K562 (cell line): Measurements from ENCODE around the gene CTSO. TPM values are rescaled to one million over a fixed set of nuclear protein-coding genes. Genes with fewer than 3 reads are reported as not detected.

Experiments
- ATAC-seq: fragments of 200-7000 bp; cut with Tn5 transposase; 3 replicates; pipeline ENCODE4 v1.9.1; 2020; ENCODE audit warnings: moderate library complexity
- BruUV-seq: library from RNA; stranded (reverse); fragments of 400-500 nt; replicated peaks from 2 replicates; lab custom pipeline; 2021; lab: Mats Ljungman, UMichigan
- CTCF ChIA-PET: fragments of 300-600 bp; formaldehyde crosslinking; extraction: SDS; loops from one replicate; lab custom pipeline; 2021; ENCODE audit warnings: low intra/inter-chr PET ratio; lab: Yijun Ruan, JAX
- POLR2A ChIA-PET: fragments of 300-600, 350-650 bp; sonication (Branson Sonifier 250); formaldehyde crosslinking; extraction: SDS; loops from one replicate; lab custom pipeline; 2021; ENCODE audit warnings: antibody characterized with exemption, inconsistent platforms; lab: Yijun Ruan, JAX
- DNase-seq, 4 experiments: peaks; one replicate each; pipeline versions ENCODE4 v3.0.0 to v3.0.0-alpha.2; 2011 to 2018; ENCODE audit warnings: low spot score in 3 of 4, mixed read lengths in 3 of 4; ENCODE audit errors: extremely low read depth in 1 of 4
- FAIRE-seq: peaks from 2 replicates; lab custom pipeline; 2011; peaks lifted over from hg19 to GRCh38; lab: Jason Lieb, UNC
- H2AFZ ChIP-seq: 2 replicates; pipeline ENCODE4 v1.6.0; 2011; ENCODE audit warnings: low read depth, low read length, control low read depth, inconsistent platforms
- H3K27ac ChIP-seq: fragments of 200-600 bp; 3 replicates; pipeline ENCODE4 v1.8.0; 2011; ENCODE audit warnings: low read depth, mild to moderate bottlenecking, control low read depth, inconsistent platforms, low read length, moderate library complexity, mixed read lengths; ENCODE audit errors: extremely low read depth
- H3K27me3 ChIP-seq, 2 experiments: fragments of 300-600 bp in 1 of 2; 2 replicates in 1 of 2; 3 replicates in 1 of 2; pipeline versions ENCODE4 v1.6.0 to v1.8.0; 2011; ENCODE audit warnings: inconsistent platforms in 2 of 2, low read length in 2 of 2, mild to moderate bottlenecking in 1 of 2, mixed read lengths in 1 of 2, moderate library complexity in 1 of 2; ENCODE audit not compliant: control insufficient read depth in 2 of 2, insufficient read depth in 2 of 2
- H3K36me3 ChIP-seq: fragments of 300-600 bp; 3 replicates; pipeline ENCODE4 v1.8.0; 2011; ENCODE audit warnings: mild to moderate bottlenecking, low read length, inconsistent platforms; ENCODE audit not compliant: control insufficient read depth, insufficient read depth
- H3K4me1 ChIP-seq, 2 experiments: fragments of 200-600 bp in 1 of 2; replicated peaks in 1 of 2; 2 replicates in 1 of 2; 3 replicates in 1 of 2; pipeline versions ENCODE4 v1.5.1 to v1.8.0; 2011; ENCODE audit warnings: inconsistent platforms in 2 of 2, low read length in 2 of 2, mild to moderate bottlenecking in 1 of 2, mixed read lengths in 1 of 2, moderate library complexity in 1 of 2; ENCODE audit not compliant: control insufficient read depth in 2 of 2, insufficient read depth in 2 of 2
- H3K4me2 ChIP-seq: 2 replicates; pipeline ENCODE4 v1.6.1; 2011; ENCODE audit warnings: low read length, control low read depth, inconsistent platforms, mixed read lengths; ENCODE audit not compliant: insufficient read depth
- H3K4me3 ChIP-seq: fragments of 200-600 bp; sonication (generic), shearing (Covaris generic); 2 replicates; pipeline ENCODE4 v1.5.1; 2016; ENCODE audit warnings: control low read depth, inconsistent platforms
- H3K79me2 ChIP-seq: fragments of 200-600 bp; 3 replicates; pipeline ENCODE4 v1.8.0; 2011; ENCODE audit warnings: low read length, inconsistent platforms; ENCODE audit not compliant: control insufficient read depth, insufficient read depth
- H3K9ac ChIP-seq, 2 experiments: 2 replicates each; pipeline versions ENCODE4 v1.6.0 to v1.6.1; 2011; ENCODE audit warnings: low read depth in 2 of 2, low read length in 2 of 2, control low read depth in 1 of 2, inconsistent platforms in 1 of 2, mild to moderate bottlenecking in 1 of 2, mixed read lengths in 1 of 2; ENCODE audit not compliant: insufficient read depth in 1 of 2
- H3K9me1 ChIP-seq: one replicate; pipeline ENCODE4 v1.6.0; 2011; ENCODE audit warnings: inconsistent platforms, mild to moderate bottlenecking, low read length, moderate library complexity; ENCODE audit not compliant: control insufficient read depth, insufficient read depth
- H3K9me3 ChIP-seq: replicated peaks from 2 replicates; pipeline ENCODE4 v1.5.1; 2011; ENCODE audit warnings: low read depth, low read length, inconsistent platforms; ENCODE audit not compliant: control insufficient read depth, insufficient read depth
- H4K20me1 ChIP-seq: replicated peaks from 2 replicates; pipeline ENCODE4 v1.6.1; 2011; ENCODE audit warnings: low read length, inconsistent platforms, mixed read lengths; ENCODE audit not compliant: control insufficient read depth, insufficient read depth
- ARNT ChIP-seq, 2 experiments: fragments of 450-650 bp; IDR thresholded peaks; 2 replicates each; pipeline ENCODE4 v1.6.1; 2016; ENCODE audit warnings: mild to moderate bottlenecking in 1 of 2
- ASH1L ChIP-seq: fragments of 450-650 bp; IDR thresholded peaks from 2 replicates; pipeline ENCODE4 v1.6.1; 2018; ENCODE audit warnings: borderline replicate concordance, mild to moderate bottlenecking, low read depth; ENCODE audit not compliant: partially characterized antibody
- CC2D1A ChIP-seq: fragments of 450-650 bp; IDR thresholded peaks from 2 replicates; pipeline ENCODE4 v1.6.1; 2017; ENCODE audit warnings: mild to moderate bottlenecking
- RBFOX2 ChIP-seq: fragments of 200-400 bp; formaldehyde crosslinking; IDR thresholded peaks from 2 replicates; pipeline ENCODE4 v1.6.1; 2017; ENCODE audit warnings: low read depth, mild to moderate bottlenecking, low read length, moderate library complexity
- ZBTB17 ChIP-seq: fragments of 450-650 bp; formaldehyde crosslinking; IDR thresholded peaks from 2 replicates; pipeline ENCODE4 v1.4.0; 2020; ENCODE audit warnings: mild to moderate bottlenecking
- ZC3H8 ChIP-seq: fragments of 450-650 bp; IDR thresholded peaks from 2 replicates; pipeline ENCODE4 v1.6.1; 2017
- WGBS: fragments of 100-300 bp; shearing (Covaris generic); methylation state at CpG from one replicate; pipeline ENCODE4 v1.1.6; 2016; ENCODE audit warnings: low coverage, mixed read lengths; ENCODE audit not compliant: insufficient coverage; ENCODE audit errors: missing lambda C conversion rate; 5-methylcytosine and 5-hydroxymethylcytosine counted together
- in situ Hi-C: fragments of 300-500 bp; cut with MboI; formaldehyde crosslinking; loops from 4 replicates; pipeline ENCODE4 v1.15.0; 2018; ENCODE audit warnings: inconsistent platforms, mixed read lengths
- intact Hi-C: fragments of 100-400 bp; cut with micrococcal nuclease; formaldehyde crosslinking; loops from 2 replicates; pipeline ENCODE4 v1.14.2; 2022
- polyA plus RNA-seq, 8 experiments: library from polyadenylated mRNA; depleted of rRNA in 4 of 8; stranded (reverse) in 5 of 8; unstranded in 3 of 8; fragments of >200 nt; fragmentation: Nextera tagmentation in 2 of 8; fragmentation: Illumina TruSeq in 1 of 8; extraction: Ambion mirVana in 2 of 8; extraction: Trizol in 1 of 8; gene quantifications; 2 replicates each; pipeline versions ENCODE4 v1.2.1 to v1.2.3, GENCODE V29; 2011 to 2014; ENCODE audit warnings: inconsistent platforms in 1 of 8, missing spikeins in 1 of 8
- total RNA-seq, 7 experiments: library from RNA; depleted of rRNA in 6 of 7; stranded (reverse); fragments of >200 nt in 6 of 7; fragmentation: Illumina TruSeq in 2 of 7; extraction: Trizol in 2 of 7; gene quantifications; 2 replicates each; pipeline versions ENCODE4 v1.2.1 to v1.2.3, GENCODE V29; 2011 to 2021; ENCODE audit warnings: low replicate concordance in 1 of 7
- TF ChIP-seq, protein P1 (sequence below): fragments of 250-450 bp; sonication (Bioruptor Pico); IDR thresholded peaks from 2 replicates; pipeline ENCODE4 v1.5.0; 2022; ENCODE audit warnings: mild to moderate bottlenecking
- TF ChIP-seq, protein P2 (sequence below): IDR thresholded peaks from 2 replicates; pipeline ENCODE4 v1.6.1; 2016; ENCODE audit warnings: missing genetic modification characterization, missing compliant biosample characterization
- TF ChIP-seq, protein P3 (sequence below): fragments of 450-650 bp; IDR thresholded peaks from one replicate; pipeline ENCODE4 v1.6.1; 2018; ENCODE audit warnings: mild to moderate bottlenecking, moderate library complexity; ENCODE audit not compliant: partially characterized antibody
- TF ChIP-seq, protein P4 (sequence below): fragments of 250-450 bp; sonication (Bioruptor Pico); IDR thresholded peaks from 2 replicates; pipeline ENCODE4 v1.8.0; 2022; ENCODE audit warnings: inconsistent platforms, mild to moderate bottlenecking, moderate library complexity, borderline replicate concordance
- TF ChIP-seq, protein P5 (sequence below): fragments of 250-450 bp; sonication (Bioruptor Pico); IDR thresholded peaks from 2 replicates; pipeline ENCODE4 v1.4.0; 2020; ENCODE audit warnings: borderline replicate concordance

CTSO gene
- total and polyA plus RNA-seq, 9 of the 15 experiments (the other 6 are each of a cell fraction or from before 2014, with no cell fraction given) = 0.03 to 0.07 (median 0.04) TPM; not detected in 5

DNA sequence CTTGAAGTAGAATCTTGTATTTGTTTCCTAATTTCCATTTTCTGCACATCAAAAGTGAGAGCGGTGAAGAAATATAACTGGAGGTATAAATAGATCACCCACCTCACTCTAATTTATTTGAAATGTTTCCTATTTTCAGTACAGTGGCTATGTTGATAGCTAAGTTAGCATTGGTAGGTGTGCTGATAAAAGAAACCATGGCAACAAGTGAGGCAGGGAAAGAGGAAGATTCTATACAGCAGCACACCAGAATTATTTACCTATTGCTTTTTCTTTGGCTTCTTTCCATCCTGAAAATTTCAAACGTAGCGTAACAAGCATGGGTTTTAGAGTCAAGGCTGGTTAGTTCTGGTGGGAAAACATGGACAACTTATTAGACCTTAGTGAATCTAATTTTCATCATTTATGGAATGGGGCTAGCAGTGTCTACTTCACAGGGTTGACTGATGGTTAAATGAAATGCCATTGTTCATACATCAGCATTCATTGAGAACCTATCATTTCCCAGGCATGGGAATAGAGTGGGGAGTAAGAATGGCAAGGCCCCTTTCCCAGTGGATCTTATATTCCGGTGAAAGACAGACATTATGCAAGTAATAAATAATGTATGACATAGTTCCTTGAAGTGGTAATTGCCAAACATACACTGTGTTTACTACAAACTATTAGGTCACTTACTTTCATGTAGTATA, 30.6 kb upstream of the CTSO start:
- in situ Hi-C loops = no loop called here
- POLR2A ChIA-PET = no interaction called here
- H3K27ac ChIP-seq = no peak overlapping the region
- intact Hi-C loops = no loop called here
- H3K4me2 ChIP-seq = no peak overlapping the region
- no peaks in the 10 kb centered on the region for H3K27me3 ChIP-seq
- WGBS = 6% methylated on average over 4 of the region's 4 CpGs
- FAIRE-seq (no peak), ATAC-seq (no peak), DNase-seq (no peak)
- no peak overlapping the region for H2AFZ ChIP-seq
- no TSS peak for BruUV-seq
- no peak overlapping the region for H3K9ac ChIP-seq
- H4K20me1 ChIP-seq = no peaks in the 10 kb centered on the region
- CTCF ChIA-PET = no interaction called here
- no peaks in the 10 kb centered on the region for H3K9me1 ChIP-seq
- H3K9me3 ChIP-seq = no peaks in the 10 kb centered on the region
- no peaks in the 10 kb centered on the region for H3K79me2 ChIP-seq
- no peak overlapping the region for H3K4me3 ChIP-seq
- H3K4me1 ChIP-seq = no peaks in the 10 kb centered on the region
- H3K36me3 ChIP-seq = no peaks in the 10 kb centered on the region
- TF ChIP-seq ZBTB17 (CRISPR knock-in tag) (no peak), ARNT (IDR thresholded peaks at IDR 0.05) (no peak), RBFOX2 (no peak), ASH1L (no peak), ZC3H8 (no peak), CC2D1A (no peak)
- TF ChIP-seq, protein P1, sequence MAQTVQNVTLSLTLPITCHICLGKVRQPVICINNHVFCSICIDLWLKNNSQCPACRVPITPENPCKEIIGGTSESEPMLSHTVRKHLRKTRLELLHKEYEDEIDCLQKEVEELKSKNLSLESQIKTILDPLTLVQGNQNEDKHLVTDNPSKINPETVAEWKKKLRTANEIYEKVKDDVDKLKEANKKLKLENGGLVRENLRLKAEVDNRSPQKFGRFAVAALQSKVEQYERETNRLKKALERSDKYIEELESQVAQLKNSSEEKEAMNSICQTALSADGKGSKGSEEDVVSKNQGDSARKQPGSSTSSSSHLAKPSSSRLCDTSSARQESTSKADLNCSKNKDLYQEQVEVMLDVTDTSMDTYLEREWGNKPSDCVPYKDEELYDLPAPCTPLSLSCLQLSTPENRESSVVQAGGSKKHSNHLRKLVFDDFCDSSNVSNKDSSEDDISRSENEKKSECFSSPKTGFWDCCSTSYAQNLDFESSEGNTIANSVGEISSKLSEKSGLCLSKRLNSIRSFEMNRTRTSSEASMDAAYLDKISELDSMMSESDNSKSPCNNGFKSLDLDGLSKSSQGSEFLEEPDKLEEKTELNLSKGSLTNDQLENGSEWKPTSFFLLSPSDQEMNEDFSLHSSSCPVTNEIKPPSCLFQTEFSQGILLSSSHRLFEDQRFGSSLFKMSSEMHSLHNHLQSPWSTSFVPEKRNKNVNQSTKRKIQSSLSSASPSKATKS = no peak
- TF ChIP-seq, protein P2, sequence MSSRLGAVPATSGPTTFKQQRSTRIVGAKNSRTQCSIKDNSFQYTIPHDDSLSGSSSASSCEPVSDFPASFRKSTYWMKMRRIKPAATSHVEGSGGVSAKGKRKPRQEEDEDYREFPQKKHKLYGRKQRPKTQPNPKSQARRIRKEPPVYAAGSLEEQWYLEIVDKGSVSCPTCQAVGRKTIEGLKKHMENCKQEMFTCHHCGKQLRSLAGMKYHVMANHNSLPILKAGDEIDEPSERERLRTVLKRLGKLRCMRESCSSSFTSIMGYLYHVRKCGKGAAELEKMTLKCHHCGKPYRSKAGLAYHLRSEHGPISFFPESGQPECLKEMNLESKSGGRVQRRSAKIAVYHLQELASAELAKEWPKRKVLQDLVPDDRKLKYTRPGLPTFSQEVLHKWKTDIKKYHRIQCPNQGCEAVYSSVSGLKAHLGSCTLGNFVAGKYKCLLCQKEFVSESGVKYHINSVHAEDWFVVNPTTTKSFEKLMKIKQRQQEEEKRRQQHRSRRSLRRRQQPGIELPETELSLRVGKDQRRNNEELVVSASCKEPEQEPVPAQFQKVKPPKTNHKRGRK = no peak
- TF ChIP-seq, protein P3, sequence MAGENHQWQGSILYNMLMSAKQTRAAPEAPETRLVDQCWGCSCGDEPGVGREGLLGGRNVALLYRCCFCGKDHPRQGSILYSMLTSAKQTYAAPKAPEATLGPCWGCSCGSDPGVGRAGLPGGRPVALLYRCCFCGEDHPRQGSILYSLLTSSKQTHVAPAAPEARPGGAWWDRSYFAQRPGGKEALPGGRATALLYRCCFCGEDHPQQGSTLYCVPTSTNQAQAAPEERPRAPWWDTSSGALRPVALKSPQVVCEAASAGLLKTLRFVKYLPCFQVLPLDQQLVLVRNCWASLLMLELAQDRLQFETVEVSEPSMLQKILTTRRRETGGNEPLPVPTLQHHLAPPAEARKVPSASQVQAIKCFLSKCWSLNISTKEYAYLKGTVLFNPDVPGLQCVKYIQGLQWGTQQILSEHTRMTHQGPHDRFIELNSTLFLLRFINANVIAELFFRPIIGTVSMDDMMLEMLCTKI = no peak
- TF ChIP-seq, protein P4, sequence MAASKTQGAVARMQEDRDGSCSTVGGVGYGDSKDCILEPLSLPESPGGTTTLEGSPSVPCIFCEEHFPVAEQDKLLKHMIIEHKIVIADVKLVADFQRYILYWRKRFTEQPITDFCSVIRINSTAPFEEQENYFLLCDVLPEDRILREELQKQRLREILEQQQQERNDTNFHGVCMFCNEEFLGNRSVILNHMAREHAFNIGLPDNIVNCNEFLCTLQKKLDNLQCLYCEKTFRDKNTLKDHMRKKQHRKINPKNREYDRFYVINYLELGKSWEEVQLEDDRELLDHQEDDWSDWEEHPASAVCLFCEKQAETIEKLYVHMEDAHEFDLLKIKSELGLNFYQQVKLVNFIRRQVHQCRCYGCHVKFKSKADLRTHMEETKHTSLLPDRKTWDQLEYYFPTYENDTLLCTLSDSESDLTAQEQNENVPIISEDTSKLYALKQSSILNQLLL (CRISPR knock-in tag) = no peak
- TF ChIP-seq, protein P5, sequence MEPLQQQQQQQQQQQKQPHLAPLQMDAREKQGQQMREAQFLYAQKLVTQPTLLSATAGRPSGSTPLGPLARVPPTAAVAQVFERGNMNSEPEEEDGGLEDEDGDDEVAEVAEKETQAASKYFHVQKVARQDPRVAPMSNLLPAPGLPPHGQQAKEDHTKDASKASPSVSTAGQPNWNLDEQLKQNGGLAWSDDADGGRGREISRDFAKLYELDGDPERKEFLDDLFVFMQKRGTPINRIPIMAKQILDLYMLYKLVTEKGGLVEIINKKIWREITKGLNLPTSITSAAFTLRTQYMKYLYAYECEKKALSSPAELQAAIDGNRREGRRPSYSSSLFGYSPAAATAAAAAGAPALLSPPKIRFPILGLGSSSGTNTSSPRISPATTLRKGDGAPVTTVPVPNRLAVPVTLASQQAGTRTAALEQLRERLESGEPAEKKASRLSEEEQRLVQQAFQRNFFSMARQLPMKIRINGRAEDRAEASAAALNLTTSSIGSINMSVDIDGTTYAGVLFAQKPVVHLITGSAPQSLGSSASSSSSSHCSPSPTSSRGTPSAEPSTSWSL (CRISPR knock-in tag) = no peak
